Measurements from ENCODE around the gene VPS13A.
A peak's percentile ranks its signal among the peaks of the same experiment; 100 is the strongest.

DNA sequence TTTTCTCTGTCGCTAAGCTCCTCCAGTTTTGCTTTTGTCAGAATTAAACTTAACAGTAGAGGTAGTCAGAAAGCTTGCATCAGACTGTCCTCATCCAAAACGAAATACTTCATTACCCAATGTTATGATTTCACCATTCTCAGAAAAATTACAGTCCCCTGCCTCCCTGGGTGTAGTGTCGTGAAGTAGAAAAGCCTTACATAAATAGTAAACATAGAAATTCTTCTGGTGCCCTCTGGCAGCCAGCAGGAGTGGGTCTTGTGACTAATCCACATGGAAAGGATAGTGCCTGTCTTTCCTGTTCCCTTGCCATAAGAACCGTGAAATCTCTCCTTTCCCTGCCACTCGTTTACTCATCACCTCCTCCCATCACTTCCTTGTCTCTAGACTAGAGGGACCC is 240.2 kb downstream of the VPS13A start:
- no peak for TF ChIP-seq POLR2A (IDR thresholded peaks at IDR 0.05; ENCODE audit: low read depth)
- TF ChIP-seq, protein P1, sequence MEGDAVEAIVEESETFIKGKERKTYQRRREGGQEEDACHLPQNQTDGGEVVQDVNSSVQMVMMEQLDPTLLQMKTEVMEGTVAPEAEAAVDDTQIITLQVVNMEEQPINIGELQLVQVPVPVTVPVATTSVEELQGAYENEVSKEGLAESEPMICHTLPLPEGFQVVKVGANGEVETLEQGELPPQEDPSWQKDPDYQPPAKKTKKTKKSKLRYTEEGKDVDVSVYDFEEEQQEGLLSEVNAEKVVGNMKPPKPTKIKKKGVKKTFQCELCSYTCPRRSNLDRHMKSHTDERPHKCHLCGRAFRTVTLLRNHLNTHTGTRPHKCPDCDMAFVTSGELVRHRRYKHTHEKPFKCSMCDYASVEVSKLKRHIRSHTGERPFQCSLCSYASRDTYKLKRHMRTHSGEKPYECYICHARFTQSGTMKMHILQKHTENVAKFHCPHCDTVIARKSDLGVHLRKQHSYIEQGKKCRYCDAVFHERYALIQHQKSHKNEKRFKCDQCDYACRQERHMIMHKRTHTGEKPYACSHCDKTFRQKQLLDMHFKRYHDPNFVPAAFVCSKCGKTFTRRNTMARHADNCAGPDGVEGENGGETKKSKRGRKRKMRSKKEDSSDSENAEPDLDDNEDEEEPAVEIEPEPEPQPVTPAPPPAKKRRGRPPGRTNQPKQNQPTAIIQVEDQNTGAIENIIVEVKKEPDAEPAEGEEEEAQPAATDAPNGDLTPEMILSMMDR (IDR thresholded peaks at IDR 0.05), result no peak
- no peak for TF ChIP-seq EP300 (IDR thresholded peaks at IDR 0.05)
- TF ChIP-seq POLR2AphosphoS5 (IDR thresholded peaks at IDR 0.05), result peak in 1 of 2 donors; percentile 8

All from esophagus muscularis mucosa (tissue), 4 donors.